H9 (cell line): ENCODE measurements around the gene HOXD10. TPM values are rescaled to one million over a fixed set of nuclear protein-coding genes. Genes with fewer than 3 reads are reported as not detected.

Experiments
- DNase-seq: peaks from one replicate; pipeline ENCODE4 v3.0.0-alpha.2; 2017
- H2AFZ ChIP-seq: one replicate; pipeline ENCODE4 v1.6.1; 2013; ENCODE audit warnings: mild to moderate bottlenecking, low read length, control low read depth, moderate library complexity
- H2AK5ac ChIP-seq: 2 replicates; pipeline ENCODE4 v1.6.1; 2013; ENCODE audit warnings: low read length, control low read depth, mixed read lengths; ENCODE audit not compliant: insufficient read length
- H2BK120ac ChIP-seq: one replicate; pipeline ENCODE4 v1.6.1; 2013; ENCODE audit warnings: low read depth, mild to moderate bottlenecking, low read length, control low read depth, inconsistent platforms; ENCODE audit not compliant: poor library complexity, severe bottlenecking
- H2BK12ac ChIP-seq: 2 replicates; pipeline ENCODE4 v1.6.1; 2013; ENCODE audit warnings: low read length, control low read depth, mixed read lengths, low read depth; ENCODE audit not compliant: insufficient read length
- H2BK15ac ChIP-seq: 2 replicates; pipeline ENCODE4 v1.6.1; 2013; ENCODE audit warnings: low read depth, low read length, control low read depth
- H2BK20ac ChIP-seq: one replicate; pipeline ENCODE4 v1.6.1; 2013; ENCODE audit warnings: low read depth, mild to moderate bottlenecking, low read length, control low read depth, inconsistent platforms; ENCODE audit not compliant: poor library complexity, severe bottlenecking
- H2BK5ac ChIP-seq: 2 replicates; pipeline ENCODE4 v1.6.1; 2013; ENCODE audit warnings: low read length, control low read depth, mixed read lengths; ENCODE audit not compliant: insufficient read length
- H3K14ac ChIP-seq: 2 replicates; pipeline ENCODE4 v1.6.1; 2013; ENCODE audit warnings: low read length, control low read depth; ENCODE audit not compliant: insufficient read depth
- H3K18ac ChIP-seq: 2 replicates; pipeline ENCODE4 v1.6.1; 2013; ENCODE audit warnings: low read depth, mild to moderate bottlenecking, mixed read lengths, low read length, control low read depth; ENCODE audit not compliant: insufficient read length
- H3K23ac ChIP-seq: 2 replicates; pipeline ENCODE4 v1.6.1; 2013; ENCODE audit warnings: low read length, control low read depth, mixed read lengths, low read depth; ENCODE audit not compliant: insufficient read length
- H3K23me2 ChIP-seq: 2 replicates; pipeline ENCODE4 v1.6.1; 2013; ENCODE audit warnings: low read depth, mild to moderate bottlenecking, mixed read lengths, low read length, control low read depth; ENCODE audit not compliant: insufficient read length, poor library complexity, severe bottlenecking
- H3K27ac ChIP-seq: 2 replicates; pipeline ENCODE4 v1.5.1; 2013; ENCODE audit warnings: low read length, control low read depth, mixed read lengths, low read depth; ENCODE audit not compliant: insufficient read length
- H3K27me3 ChIP-seq: 2 replicates; pipeline ENCODE4 v1.6.1; 2013; ENCODE audit warnings: low read length, control low read depth, inconsistent platforms; ENCODE audit not compliant: insufficient read depth
- H3K4ac ChIP-seq: 2 replicates; pipeline ENCODE4 v1.6.1; 2013; ENCODE audit warnings: low read depth, mild to moderate bottlenecking, control low read depth, inconsistent platforms, low read length, moderate library complexity
- H3K4me1 ChIP-seq: 2 replicates; pipeline ENCODE4 v1.6.1; 2013; ENCODE audit warnings: low read length, control low read depth, inconsistent platforms; ENCODE audit not compliant: insufficient read depth
- H3K4me2 ChIP-seq: 2 replicates; pipeline ENCODE4 v1.6.1; 2013; ENCODE audit warnings: low read length, control low read depth, mixed read lengths; ENCODE audit not compliant: insufficient read length, insufficient read depth
- H3K56ac ChIP-seq: 2 replicates; pipeline ENCODE4 v1.6.1; 2013; ENCODE audit warnings: low read depth, mild to moderate bottlenecking, mixed read lengths, low read length, control low read depth; ENCODE audit not compliant: insufficient read length
- H3K79me1 ChIP-seq: 2 replicates; pipeline ENCODE4 v1.6.1; 2013; ENCODE audit warnings: low read depth, mild to moderate bottlenecking, moderate library complexity, low read length, control low read depth, inconsistent platforms; ENCODE audit not compliant: insufficient read depth, poor library complexity, severe bottlenecking
- H3K79me2 ChIP-seq: 2 replicates; pipeline ENCODE4 v1.6.1; 2013; ENCODE audit warnings: low read length, control low read depth, inconsistent platforms; ENCODE audit not compliant: insufficient read depth
- H3K9ac ChIP-seq: 2 replicates; pipeline ENCODE4 v1.6.1; 2013; ENCODE audit warnings: low read length, control low read depth, mixed read lengths; ENCODE audit not compliant: insufficient read length; ENCODE audit errors: extremely low read depth
- H3K9me3 ChIP-seq: one replicate; pipeline ENCODE4 v1.6.1; 2013; ENCODE audit warnings: low read depth, low read length, inconsistent platforms; ENCODE audit not compliant: control insufficient read depth
- H3T11ph ChIP-seq: one replicate; pipeline ENCODE4 v1.6.1; 2013; ENCODE audit warnings: mild to moderate bottlenecking, low read length, control low read depth, inconsistent platforms
- H4K20me1 ChIP-seq: one replicate; pipeline ENCODE4 v1.6.1; 2013; ENCODE audit not compliant: control insufficient read depth, insufficient read length, insufficient read depth
- H4K5ac ChIP-seq: 2 replicates; pipeline ENCODE4 v1.6.1; 2013; ENCODE audit warnings: low read depth, mild to moderate bottlenecking, mixed read lengths, low read length, control low read depth; ENCODE audit not compliant: insufficient read length
- H4K8ac ChIP-seq: replicated peaks from 2 replicates; pipeline ENCODE4 v1.6.1; 2013; ENCODE audit warnings: low read length, control low read depth, mixed read lengths, low read depth; ENCODE audit not compliant: insufficient read length
- H4K91ac ChIP-seq: 2 replicates; pipeline ENCODE4 v1.6.1; 2013; ENCODE audit warnings: low read depth, mild to moderate bottlenecking, moderate library complexity, mixed read lengths, low read length, control low read depth; ENCODE audit not compliant: insufficient read length
- H3K27ac Mint-ChIP-seq, 3 experiments: 2 replicates in 2 of 3; 3 replicates in 1 of 3; pipeline ENCODE4 v1.8.0; 2020 to 2021; ENCODE audit warnings: mixed read lengths in 3 of 3, mild to moderate bottlenecking in 1 of 3, moderate library complexity in 1 of 3
- H3K27me3 Mint-ChIP-seq: 2 replicates; pipeline ENCODE4 v1.8.0; 2021; ENCODE audit warnings: low read depth, mild to moderate bottlenecking, moderate library complexity, mixed read lengths
- H3K36me3 Mint-ChIP-seq, 3 experiments: 2 replicates in 2 of 3; 3 replicates in 1 of 3; pipeline ENCODE4 v1.8.0; 2020 to 2021; ENCODE audit warnings: low read depth in 3 of 3, mixed read lengths in 3 of 3; ENCODE audit not compliant: insufficient read depth in 1 of 3
- H3K4me1 Mint-ChIP-seq, 2 experiments: 2 replicates each; pipeline ENCODE4 v1.8.0; 2020; ENCODE audit warnings: mixed read lengths in 2 of 2
- H3K4me3 Mint-ChIP-seq, 2 experiments: 2 replicates in 1 of 2; 3 replicates in 1 of 2; pipeline ENCODE4 v1.8.0; 2020 to 2021; ENCODE audit warnings: mild to moderate bottlenecking in 2 of 2, mixed read lengths in 2 of 2, moderate library complexity in 1 of 2
- H3K9me3 Mint-ChIP-seq, 2 experiments: 2 replicates in 1 of 2; 3 replicates in 1 of 2; pipeline ENCODE4 v1.8.0; 2020; ENCODE audit warnings: mild to moderate bottlenecking in 2 of 2, mixed read lengths in 2 of 2, moderate library complexity in 1 of 2
- WGBS: extraction: QIAGEN DNeasy Blood & Tissue Kit; methylation state at CpG from one replicate; pipeline ENCODE4 v1.1.7; 2013; ENCODE audit warnings: missing lambda C conversion rate, low lambda C conversion rate, mixed read lengths; ENCODE audit not compliant: insufficient read length; ENCODE audit errors: extremely low coverage; 5-methylcytosine and 5-hydroxymethylcytosine counted together
- total RNA-seq: library from RNA; stranded (reverse); gene quantifications from 2 replicates; pipeline ENCODE4 v1.2.1, GENCODE V29; 2021
- TF ChIP-seq, protein P1 (sequence below): fragments of 200-600 bp; sonication (generic); conservative IDR thresholded peaks from 3 replicates; pipeline ENCODE4 v1.8.0; 2021; ENCODE audit warnings: antibody characterized with exemption, mild to moderate bottlenecking

HOXD10 gene
- total RNA-seq, 1 experiment from 2014 or later: not detected

DNA sequence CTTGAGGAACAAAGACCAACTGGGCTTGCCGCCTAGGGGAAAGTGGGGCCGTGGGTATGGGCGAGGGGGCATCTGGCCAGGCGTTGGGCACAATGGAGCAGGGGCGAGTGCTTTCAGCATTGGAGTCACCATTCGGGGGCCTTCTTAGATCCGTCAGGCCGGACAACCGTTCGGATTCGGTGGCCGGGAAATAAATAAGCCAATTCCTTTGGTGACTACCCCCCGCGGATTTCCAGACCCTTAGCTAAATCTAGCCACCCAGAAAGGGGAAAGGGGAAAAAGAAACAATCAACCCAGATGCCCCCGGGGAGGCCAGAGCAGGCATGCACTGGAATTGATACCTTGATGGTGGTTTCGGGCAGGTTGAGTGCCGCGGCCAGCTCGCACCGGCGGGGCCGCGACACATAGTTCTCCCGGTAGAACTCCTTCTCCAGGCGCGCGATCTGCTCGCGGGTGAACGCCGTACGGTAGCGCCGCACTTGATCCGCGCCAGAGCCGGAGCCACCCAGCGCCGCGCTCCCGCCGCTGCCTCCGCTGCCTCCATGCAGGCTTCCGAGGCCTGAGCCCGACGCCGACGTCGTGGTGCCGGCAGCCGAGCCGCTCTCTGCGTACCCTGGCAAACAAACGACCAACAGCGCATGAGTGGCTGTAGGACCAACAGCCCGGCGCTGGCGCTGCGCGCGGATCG, 34.6 kb upstream of the HOXD10 start:
- peak; percentile 62 for DNase-seq
- Histone ChIP-seq H2BK15ac (no peak overlapping the region), H2BK120ac (no peak overlapping the region), H4K91ac (no peak overlapping the region), H2BK20ac (no peak overlapping the region), H2BK12ac (no peak overlapping the region), H3K23me2 (peaks cover 7% of the 10 kb centered on the region), H2AFZ (no peak overlapping the region), H3T11ph (no peak overlapping the region), H2AK5ac (no peak overlapping the region), H3K27me3 (peaks cover 88% of the 10 kb centered on the region), H4K8ac (no peak overlapping the region), H3K27ac (no peak overlapping the region), H3K9ac (no peak overlapping the region), H3K4me2 (no peak overlapping the region), H3K79me2 (no peaks in the 10 kb centered on the region), H2BK5ac (no peak overlapping the region), H3K9me3 (no peaks in the 10 kb centered on the region), H3K4ac (no peak overlapping the region), H4K5ac (no peak overlapping the region), H3K79me1 (no peaks in the 10 kb centered on the region), H3K4me1 (no peaks in the 10 kb centered on the region), H3K23ac (no peak overlapping the region), H4K20me1 (no peaks in the 10 kb centered on the region), H3K18ac (no peak overlapping the region), H3K56ac (no peak overlapping the region), H3K14ac (no peak overlapping the region)
- peaks cover 20 to 46% of the 10 kb centered on the region in 2 experiments for H3K4me1 Mint-ChIP-seq
- H3K27ac Mint-ChIP-seq: no peak overlapping the region
- peaks cover 96% of the 10 kb centered on the region for H3K27me3 Mint-ChIP-seq
- no peaks in the 10 kb centered on the region for H3K36me3 Mint-ChIP-seq
- TF ChIP-seq, protein P1, sequence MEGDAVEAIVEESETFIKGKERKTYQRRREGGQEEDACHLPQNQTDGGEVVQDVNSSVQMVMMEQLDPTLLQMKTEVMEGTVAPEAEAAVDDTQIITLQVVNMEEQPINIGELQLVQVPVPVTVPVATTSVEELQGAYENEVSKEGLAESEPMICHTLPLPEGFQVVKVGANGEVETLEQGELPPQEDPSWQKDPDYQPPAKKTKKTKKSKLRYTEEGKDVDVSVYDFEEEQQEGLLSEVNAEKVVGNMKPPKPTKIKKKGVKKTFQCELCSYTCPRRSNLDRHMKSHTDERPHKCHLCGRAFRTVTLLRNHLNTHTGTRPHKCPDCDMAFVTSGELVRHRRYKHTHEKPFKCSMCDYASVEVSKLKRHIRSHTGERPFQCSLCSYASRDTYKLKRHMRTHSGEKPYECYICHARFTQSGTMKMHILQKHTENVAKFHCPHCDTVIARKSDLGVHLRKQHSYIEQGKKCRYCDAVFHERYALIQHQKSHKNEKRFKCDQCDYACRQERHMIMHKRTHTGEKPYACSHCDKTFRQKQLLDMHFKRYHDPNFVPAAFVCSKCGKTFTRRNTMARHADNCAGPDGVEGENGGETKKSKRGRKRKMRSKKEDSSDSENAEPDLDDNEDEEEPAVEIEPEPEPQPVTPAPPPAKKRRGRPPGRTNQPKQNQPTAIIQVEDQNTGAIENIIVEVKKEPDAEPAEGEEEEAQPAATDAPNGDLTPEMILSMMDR: no peak
- WGBS: no CpG with 5 or more reads among the region's 62 CpGs
- H3K9me3 Mint-ChIP-seq: peaks cover 5 to 9% of the 10 kb centered on the region in 2 experiments; a peak in 4 of 5 replicates
- peak overlapping the region in 1 of 2 experiments; percentile 35; a peak in 1 of 5 replicates for H3K4me3 Mint-ChIP-seq
